ENCODE data around the gene DDX59. TPM values are rescaled to one million over a fixed set of nuclear protein-coding genes. Genes with fewer than 3 reads are reported as not detected.
A peak's percentile ranks its signal among the peaks of the same experiment; 100 is the strongest.

DDX59 gene
- total RNA-seq, 1 donor from 2014 or later, result 12.9 TPM

DNA sequence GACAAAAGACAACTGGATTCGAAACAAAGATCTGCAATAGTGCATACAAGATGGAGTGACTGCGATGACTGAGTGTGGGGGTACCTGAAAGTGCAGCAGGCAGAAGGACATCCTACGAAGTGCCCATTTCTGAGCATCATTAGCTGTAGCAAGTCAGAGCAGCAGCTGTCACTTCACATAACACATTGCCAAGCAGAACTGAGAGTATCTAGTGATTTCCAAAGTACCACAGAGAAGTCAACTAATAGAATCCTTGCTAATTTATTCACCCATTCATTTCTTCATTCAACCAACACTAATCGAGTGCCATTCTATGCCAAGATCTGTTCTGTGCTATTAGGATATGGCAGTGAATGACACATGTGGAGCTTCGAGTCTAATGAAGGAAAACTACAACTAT is 37.4 kb upstream of the DDX59 start:
- Histone ChIP-seq H3K27me3 (ENCODE audit: control insufficient read depth, insufficient read depth, low read length) (no peaks in the 10 kb centered on the region), H3K36me3 (ENCODE audit: control insufficient read depth, insufficient read depth, low read length) (no peaks in the 10 kb centered on the region), H3K4me3 (ENCODE audit: low read depth, low read length) (no peak overlapping the region)
- no peak for FAIRE-seq
- TF ChIP-seq, protein P1, sequence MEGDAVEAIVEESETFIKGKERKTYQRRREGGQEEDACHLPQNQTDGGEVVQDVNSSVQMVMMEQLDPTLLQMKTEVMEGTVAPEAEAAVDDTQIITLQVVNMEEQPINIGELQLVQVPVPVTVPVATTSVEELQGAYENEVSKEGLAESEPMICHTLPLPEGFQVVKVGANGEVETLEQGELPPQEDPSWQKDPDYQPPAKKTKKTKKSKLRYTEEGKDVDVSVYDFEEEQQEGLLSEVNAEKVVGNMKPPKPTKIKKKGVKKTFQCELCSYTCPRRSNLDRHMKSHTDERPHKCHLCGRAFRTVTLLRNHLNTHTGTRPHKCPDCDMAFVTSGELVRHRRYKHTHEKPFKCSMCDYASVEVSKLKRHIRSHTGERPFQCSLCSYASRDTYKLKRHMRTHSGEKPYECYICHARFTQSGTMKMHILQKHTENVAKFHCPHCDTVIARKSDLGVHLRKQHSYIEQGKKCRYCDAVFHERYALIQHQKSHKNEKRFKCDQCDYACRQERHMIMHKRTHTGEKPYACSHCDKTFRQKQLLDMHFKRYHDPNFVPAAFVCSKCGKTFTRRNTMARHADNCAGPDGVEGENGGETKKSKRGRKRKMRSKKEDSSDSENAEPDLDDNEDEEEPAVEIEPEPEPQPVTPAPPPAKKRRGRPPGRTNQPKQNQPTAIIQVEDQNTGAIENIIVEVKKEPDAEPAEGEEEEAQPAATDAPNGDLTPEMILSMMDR (IDR thresholded peaks at IDR 0.05; ENCODE audit: insufficient read depth, low read length, severe bottlenecking), result no peak
- no peak for DNase-seq (ENCODE audit: low read depth)

DNA sequence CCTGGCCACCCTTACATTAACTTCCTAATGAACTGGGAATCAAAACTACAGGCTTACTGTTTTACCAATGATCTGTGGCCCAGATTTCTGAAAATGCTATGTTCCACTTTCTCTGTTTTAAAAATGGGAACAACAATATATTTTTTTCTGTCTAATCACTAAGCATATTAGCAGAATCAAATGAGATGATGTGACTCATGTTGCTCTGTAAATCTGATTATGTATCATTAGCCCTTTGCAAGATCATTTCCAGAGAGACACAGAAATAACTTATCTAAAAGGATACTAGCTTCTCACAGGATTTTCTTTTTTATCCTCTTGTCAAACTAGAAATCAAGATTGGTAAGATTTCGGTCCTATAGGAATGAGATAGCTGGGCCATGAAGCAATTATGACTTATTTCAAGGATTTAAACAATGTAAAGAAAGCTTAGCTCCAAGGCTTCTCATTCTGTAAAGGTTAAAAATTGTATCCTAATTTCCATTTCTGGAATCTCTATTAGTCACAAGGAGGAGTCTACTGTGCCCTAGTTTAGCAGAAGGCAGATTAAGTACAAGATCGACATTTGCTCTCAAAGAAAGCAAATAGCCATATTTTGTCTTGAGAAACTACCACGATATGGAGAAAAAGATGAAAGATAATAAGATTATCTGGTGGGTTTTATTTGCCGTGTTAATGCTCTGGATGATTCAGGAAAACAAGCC is 36.6 kb upstream of the DDX59 start:
- DNase-seq (ENCODE audit: low read depth) (no peak), FAIRE-seq (no peak)
- Histone ChIP-seq H3K27me3 (ENCODE audit: control insufficient read depth, insufficient read depth, low read length) (no peaks in the 10 kb centered on the region), H3K4me3 (ENCODE audit: low read depth, low read length) (no peak overlapping the region), H3K36me3 (ENCODE audit: control insufficient read depth, insufficient read depth, low read length) (no peaks in the 10 kb centered on the region)
- TF ChIP-seq, protein P1 (IDR thresholded peaks at IDR 0.05; ENCODE audit: insufficient read depth, low read length, severe bottlenecking), result no peak

DNA sequence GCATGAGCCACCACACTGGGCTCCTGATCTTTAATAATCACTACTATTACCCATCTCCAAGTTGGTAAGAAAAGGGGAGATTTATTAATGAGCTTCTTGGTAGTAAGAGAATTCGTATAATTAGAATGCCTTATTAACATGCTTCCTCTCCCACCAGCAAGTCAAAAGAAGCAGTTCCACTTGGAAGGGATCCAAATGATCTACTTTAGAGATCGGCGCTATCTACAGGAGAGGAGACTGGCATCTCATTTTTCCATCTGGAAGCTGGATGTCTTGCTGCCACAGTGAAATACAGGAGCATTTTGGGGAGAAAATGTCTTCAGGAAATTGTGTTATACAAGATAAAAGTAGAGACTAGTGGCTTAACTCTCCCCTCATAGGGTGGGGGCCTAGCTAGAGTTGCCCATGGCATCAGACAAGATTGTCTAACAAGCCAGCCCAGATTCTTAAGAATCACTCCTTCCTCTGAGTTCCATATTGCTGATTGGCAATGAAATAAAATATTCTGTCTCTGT is 35.3 kb upstream of the DDX59 start:
- no peak for DNase-seq (ENCODE audit: low read depth)
- Histone ChIP-seq H3K4me3 (ENCODE audit: low read depth, low read length) (no peak overlapping the region), H3K36me3 (ENCODE audit: control insufficient read depth, insufficient read depth, low read length) (no peaks in the 10 kb centered on the region), H3K27me3 (ENCODE audit: control insufficient read depth, insufficient read depth, low read length) (no peaks in the 10 kb centered on the region)
- TF ChIP-seq, protein P1 (IDR thresholded peaks at IDR 0.05; ENCODE audit: insufficient read depth, low read length, severe bottlenecking), result no peak
- FAIRE-seq, result no peak

DNA sequence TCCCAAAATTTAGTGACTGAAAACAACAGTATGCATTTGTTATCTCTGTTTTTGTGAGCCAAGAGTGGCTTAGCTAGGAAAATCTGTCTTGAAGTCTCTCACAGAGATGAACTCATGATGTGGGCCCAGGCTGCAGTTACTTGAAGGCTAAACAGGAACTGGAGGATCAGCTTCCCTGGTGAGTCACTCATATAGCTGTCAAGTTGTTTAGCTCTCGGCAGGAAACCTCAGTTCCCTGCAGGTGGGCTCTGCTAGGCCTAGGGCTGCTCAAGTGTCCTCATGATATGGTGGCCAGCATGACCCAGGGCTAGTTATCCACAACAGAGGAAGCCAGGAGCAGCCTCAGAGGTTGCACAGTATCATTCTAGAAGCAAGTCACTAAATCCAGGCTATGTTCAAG is 30.2 kb upstream of the DDX59 start:
- H3K4me3 ChIP-seq (ENCODE audit: low read depth, low read length), result no peak overlapping the region

DNA sequence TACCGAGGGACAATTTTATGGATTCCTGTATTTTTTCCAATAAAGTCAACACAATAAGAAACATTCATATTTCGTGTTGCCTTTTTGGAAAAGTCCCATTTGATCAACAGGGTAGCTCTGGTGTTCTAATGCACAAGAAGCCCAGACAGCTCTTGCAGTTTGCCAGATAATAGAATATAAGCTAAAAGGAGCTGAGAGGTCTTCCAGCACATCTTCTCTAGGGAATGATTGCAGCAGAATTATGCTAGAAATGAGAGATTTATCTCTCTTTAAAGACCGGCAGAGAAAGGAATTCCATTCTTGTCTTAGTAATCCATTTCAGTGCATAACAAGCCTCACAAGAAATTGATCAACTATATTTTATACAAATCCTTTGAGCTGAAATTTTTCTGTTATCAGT is 25.0 kb upstream of the DDX59 start:
- no peak for FAIRE-seq
- TF ChIP-seq, protein P1 (IDR thresholded peaks at IDR 0.05; ENCODE audit: insufficient read depth, low read length, severe bottlenecking), result no peak

More for the DNA sequence above, 30.2 kb upstream of the DDX59 start:
- TF ChIP-seq, protein P1 (IDR thresholded peaks at IDR 0.05; ENCODE audit: insufficient read depth, low read length, severe bottlenecking), result no peak
- H3K27me3 ChIP-seq (ENCODE audit: control insufficient read depth, insufficient read depth, low read length), result no peaks in the 10 kb centered on the region
- DNase-seq (ENCODE audit: low read depth) (peak; percentile 76), FAIRE-seq (no peak)
- H3K36me3 ChIP-seq (ENCODE audit: control insufficient read depth, insufficient read depth, low read length), result no peaks in the 10 kb centered on the region

DNA sequence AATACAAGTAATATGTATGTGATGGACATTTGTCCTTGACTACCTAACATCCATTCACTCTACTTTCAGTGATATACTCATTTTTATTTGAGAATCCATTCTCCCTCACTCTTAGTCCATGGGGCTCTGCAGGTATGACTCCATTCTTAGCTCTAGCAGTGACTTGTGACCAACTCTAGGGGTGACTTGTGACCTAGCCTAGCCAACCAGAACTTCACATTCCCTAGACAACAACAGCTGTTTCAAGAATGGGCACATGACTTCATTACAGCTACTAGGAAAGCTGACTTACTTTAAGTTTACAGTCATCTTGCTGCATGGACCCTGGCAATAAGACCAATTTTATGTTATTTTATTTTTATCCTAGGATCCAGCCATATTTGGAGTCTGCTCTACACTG is 23.6 kb upstream of the DDX59 start:
- FAIRE-seq, result no peak
- no peaks in the 10 kb centered on the region for H3K36me3 ChIP-seq (ENCODE audit: control insufficient read depth, insufficient read depth, low read length)
- TF ChIP-seq, protein P1 (IDR thresholded peaks at IDR 0.05; ENCODE audit: insufficient read depth, low read length, severe bottlenecking), result no peak
- DNase-seq (ENCODE audit: low read depth), result no peak
- H3K4me3 ChIP-seq (ENCODE audit: low read depth, low read length), result no peak overlapping the region
- H3K27me3 ChIP-seq (ENCODE audit: control insufficient read depth, insufficient read depth, low read length), result no peaks in the 10 kb centered on the region

More for the DNA sequence above, 25.0 kb upstream of the DDX59 start:
- Histone ChIP-seq H3K27me3 (ENCODE audit: control insufficient read depth, insufficient read depth, low read length) (no peaks in the 10 kb centered on the region), H3K36me3 (ENCODE audit: control insufficient read depth, insufficient read depth, low read length) (no peaks in the 10 kb centered on the region), H3K4me3 (ENCODE audit: low read depth, low read length) (no peak overlapping the region)
- no peak for DNase-seq (ENCODE audit: low read depth)
